Breast epithelium (tissue), 3 donors: ENCODE measurements around the gene SEC16A.

ENCODE experiments used
- CTCF ChIP-seq, 3 donors: fragments of 450-650 bp; IDR thresholded peaks; one replicate each; pipeline ENCODE4 v1.5.1; 2016 to 2017; ENCODE audit warnings: antibody characterized with exemption in 3 of 3, mild to moderate bottlenecking in 3 of 3, moderate library complexity in 3 of 3
- POLR2A ChIP-seq: fragments of 450-650 bp; IDR thresholded peaks from one replicate; pipeline ENCODE4 v1.6.1; 2016; ENCODE audit warnings: antibody characterized with exemption, mild to moderate bottlenecking, moderate library complexity

- TF ChIP-seq POLR2A, result no peak
- TF ChIP-seq CTCF (IDR thresholded peaks at IDR 0.05), result no peak
Measured at GRCh38 chr9:136434580-136435169, 48.2 kb downstream of the SEC16A start.
